NCI-H1694 treated with DMSO at 0.1 percent for 48 hours (cell line): ENCODE measurements around the gene TMEM26.

ENCODE experiments used
- DNase-seq: peaks from one replicate; lab custom pipeline; 2025; lab: John Stamatoyannopoulos, UW

TMEM26 gene

GRCh38 chr10:61458031-61458430 lies 4.8 kb upstream of the TMEM26 start:
- no peak for DNase-seq

GRCh38 chr10:61456095-61456789 lies 3.1 kb upstream of the TMEM26 start:
- no peak for DNase-seq

GRCh38 chr10:61455656-61456055 lies 2.5 kb upstream of the TMEM26 start:
- no peak for DNase-seq

- DNase-seq, result no peak
These were observed 1.4 kb upstream of the TMEM26 start for GRCh38 chr10:61454541-61454940.

- no peak for DNase-seq
These were observed 980 bp downstream of the TMEM26 start for GRCh38 chr10:61452151-61452651.

GRCh38 chr10:61451357-61451756 lies 1.8 kb downstream of the TMEM26 start:
- no peak for DNase-seq

GRCh38 chr10:61448841-61449600 lies 4.2 kb downstream of the TMEM26 start:
- no peak for DNase-seq

- no peak for DNase-seq
These were observed 5.1 kb downstream of the TMEM26 start for GRCh38 chr10:61448091-61448490.

GRCh38 chr10:61439058-61439609 lies 14.0 kb downstream of the TMEM26 start:
- no peak for DNase-seq

- no peak for DNase-seq
These were observed 14.8 kb downstream of the TMEM26 start for GRCh38 chr10:61438141-61438988.

GRCh38 chr10:61423178-61423577 lies 30.0 kb downstream of the TMEM26 start:
- no peak for DNase-seq

GRCh38 chr10:61417661-61418060 lies 35.5 kb downstream of the TMEM26 start:
- no peak for DNase-seq

- no peak for DNase-seq
These were observed 37.4 kb downstream of the TMEM26 start for GRCh38 chr10:61415824-61416223.

GRCh38 chr10:61411706-61412105 lies 41.5 kb downstream of the TMEM26 start:
- DNase-seq, result no peak

GRCh38 chr10:61410353-61411070 lies 42.7 kb downstream of the TMEM26 start:
- DNase-seq, result no peak

GRCh38 chr10:61409157-61409556 lies 44.0 kb downstream of the TMEM26 start:
- no peak for DNase-seq

- DNase-seq, result no peak
These were observed 45.1 kb downstream of the TMEM26 start for GRCh38 chr10:61408105-61408504.

- no peak for DNase-seq
These were observed 46.4 kb downstream of the TMEM26 start for GRCh38 chr10:61406736-61407135.

GRCh38 chr10:61406242-61406641 lies 46.9 kb downstream of the TMEM26 start:
- no peak for DNase-seq

GRCh38 chr10:61404751-61405150 lies 48.4 kb downstream of the TMEM26 start:
- no peak for DNase-seq

- DNase-seq, result no peak
These were observed 52.7 kb downstream of the TMEM26 start for GRCh38 chr10:61400524-61400923.
